WTC11 (cell line): ENCODE measurements around the gene ZFHX3.

Source experiments
- CREB1 ChIP-seq: sonication (generic); formaldehyde crosslinking; IDR thresholded peaks from 2 replicates; pipeline ENCODE4 v1.8.0; 2023; ENCODE audit warnings: mild to moderate bottlenecking, missing genetic modification reagents
- GABPB1 ChIP-seq: sonication (generic); formaldehyde crosslinking; IDR thresholded peaks from 2 replicates; pipeline ENCODE4 v1.8.1; 2023; ENCODE audit warnings: mild to moderate bottlenecking, missing genetic modification reagents
- RELA ChIP-seq: sonication (generic); formaldehyde crosslinking; IDR thresholded peaks from 2 replicates; pipeline ENCODE4 v1.8.1; 2022; ENCODE audit warnings: missing genetic modification reagents, mild to moderate bottlenecking, borderline replicate concordance
- SMAD4 ChIP-seq: sonication (generic); formaldehyde crosslinking; IDR thresholded peaks from 2 replicates; pipeline ENCODE4 v1.8.0; 2022; ENCODE audit warnings: mild to moderate bottlenecking, missing genetic modification reagents
- SP1 ChIP-seq: sonication (generic); formaldehyde crosslinking; conservative IDR thresholded peaks from 2 replicates; pipeline ENCODE4 v1.8.1; 2022; ENCODE audit warnings: missing genetic modification reagents
- TEAD4 ChIP-seq: sonication (generic); formaldehyde crosslinking; IDR thresholded peaks from 2 replicates; pipeline ENCODE4 v1.8.0; 2022; ENCODE audit warnings: mild to moderate bottlenecking, missing genetic modification reagents
- TF ChIP-seq, protein P1 (sequence below): fragments of 250-450 bp; sonication (Bioruptor Pico); IDR thresholded peaks from 2 replicates; pipeline ENCODE4 v2.1.2; 2022; ENCODE audit warnings: mild to moderate bottlenecking, moderate library complexity
- TF ChIP-seq, protein P2 (sequence below): fragments of 200-600 bp; IDR thresholded peaks from 2 replicates; pipeline ENCODE4 v1.8.0; 2022; ENCODE audit warnings: antibody characterized with exemption
- TF ChIP-seq, protein P3 (sequence below): sonication (generic); formaldehyde crosslinking; IDR thresholded peaks from 2 replicates; pipeline ENCODE4 v1.8.1; 2023; ENCODE audit warnings: mild to moderate bottlenecking, missing genetic modification reagents, moderate library complexity
- TF ChIP-seq, protein P4 (sequence below): sonication (generic); formaldehyde crosslinking; IDR thresholded peaks from 2 replicates; pipeline ENCODE4 v1.8.0; 2022; ENCODE audit warnings: mild to moderate bottlenecking, missing genetic modification reagents
- TF ChIP-seq, protein P5 (sequence below): sonication (generic); formaldehyde crosslinking; IDR thresholded peaks from 2 replicates; pipeline ENCODE4 v1.8.1; 2022; ENCODE audit warnings: missing genetic modification reagents, borderline replicate concordance

DNA sequence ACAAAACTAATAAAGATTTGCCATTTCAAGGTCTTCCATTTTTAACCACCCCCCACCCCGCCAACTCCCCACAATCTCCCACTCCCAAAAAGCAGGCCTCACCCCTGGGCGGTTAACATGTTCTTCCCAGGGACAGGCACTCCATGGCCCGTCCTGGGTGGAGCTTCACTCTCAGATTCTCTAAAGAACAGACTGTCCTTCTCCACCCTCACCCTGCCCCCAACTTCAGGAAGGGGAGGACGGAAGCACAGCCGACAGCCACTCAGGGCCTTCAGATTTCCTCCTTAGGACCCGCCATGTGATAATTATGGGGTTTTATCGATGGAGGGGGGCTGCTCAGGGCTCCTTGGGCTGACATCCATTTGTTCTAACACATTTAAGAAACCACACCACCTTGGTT, 61.9 kb downstream of the ZFHX3 start:
- TF ChIP-seq, protein P1, sequence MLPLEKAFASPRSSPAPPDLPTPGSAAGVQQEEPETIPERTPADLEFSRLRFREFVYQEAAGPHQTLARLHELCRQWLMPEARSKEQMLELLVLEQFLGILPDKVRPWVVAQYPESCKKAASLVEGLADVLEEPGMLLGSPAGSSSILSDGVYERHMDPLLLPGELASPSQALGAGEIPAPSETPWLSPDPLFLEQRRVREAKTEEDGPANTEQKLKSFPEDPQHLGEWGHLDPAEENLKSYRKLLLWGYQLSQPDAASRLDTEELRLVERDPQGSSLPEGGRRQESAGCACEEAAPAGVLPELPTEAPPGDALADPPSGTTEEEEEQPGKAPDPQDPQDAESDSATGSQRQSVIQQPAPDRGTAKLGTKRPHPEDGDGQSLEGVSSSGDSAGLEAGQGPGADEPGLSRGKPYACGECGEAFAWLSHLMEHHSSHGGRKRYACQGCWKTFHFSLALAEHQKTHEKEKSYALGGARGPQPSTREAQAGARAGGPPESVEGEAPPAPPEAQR (CRISPR knock-in tag) = no peak
- TF ChIP-seq, protein P2, sequence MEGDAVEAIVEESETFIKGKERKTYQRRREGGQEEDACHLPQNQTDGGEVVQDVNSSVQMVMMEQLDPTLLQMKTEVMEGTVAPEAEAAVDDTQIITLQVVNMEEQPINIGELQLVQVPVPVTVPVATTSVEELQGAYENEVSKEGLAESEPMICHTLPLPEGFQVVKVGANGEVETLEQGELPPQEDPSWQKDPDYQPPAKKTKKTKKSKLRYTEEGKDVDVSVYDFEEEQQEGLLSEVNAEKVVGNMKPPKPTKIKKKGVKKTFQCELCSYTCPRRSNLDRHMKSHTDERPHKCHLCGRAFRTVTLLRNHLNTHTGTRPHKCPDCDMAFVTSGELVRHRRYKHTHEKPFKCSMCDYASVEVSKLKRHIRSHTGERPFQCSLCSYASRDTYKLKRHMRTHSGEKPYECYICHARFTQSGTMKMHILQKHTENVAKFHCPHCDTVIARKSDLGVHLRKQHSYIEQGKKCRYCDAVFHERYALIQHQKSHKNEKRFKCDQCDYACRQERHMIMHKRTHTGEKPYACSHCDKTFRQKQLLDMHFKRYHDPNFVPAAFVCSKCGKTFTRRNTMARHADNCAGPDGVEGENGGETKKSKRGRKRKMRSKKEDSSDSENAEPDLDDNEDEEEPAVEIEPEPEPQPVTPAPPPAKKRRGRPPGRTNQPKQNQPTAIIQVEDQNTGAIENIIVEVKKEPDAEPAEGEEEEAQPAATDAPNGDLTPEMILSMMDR = no peak
- TF ChIP-seq, protein P3, sequence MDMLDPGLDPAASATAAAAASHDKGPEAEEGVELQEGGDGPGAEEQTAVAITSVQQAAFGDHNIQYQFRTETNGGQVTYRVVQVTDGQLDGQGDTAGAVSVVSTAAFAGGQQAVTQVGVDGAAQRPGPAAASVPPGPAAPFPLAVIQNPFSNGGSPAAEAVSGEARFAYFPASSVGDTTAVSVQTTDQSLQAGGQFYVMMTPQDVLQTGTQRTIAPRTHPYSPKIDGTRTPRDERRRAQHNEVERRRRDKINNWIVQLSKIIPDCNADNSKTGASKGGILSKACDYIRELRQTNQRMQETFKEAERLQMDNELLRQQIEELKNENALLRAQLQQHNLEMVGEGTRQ (CRISPR knock-in tag) = no peak
- TF ChIP-seq SMAD4 = no peak
- TF ChIP-seq TEAD4 (CRISPR knock-in tag) = no peak
- no peak for TF ChIP-seq RELA (CRISPR knock-in tag)
- TF ChIP-seq GABPB1 (CRISPR knock-in tag) = no peak
- TF ChIP-seq SP1 (CRISPR knock-in tag) = no peak
- TF ChIP-seq CREB1 (CRISPR knock-in tag) = no peak
- TF ChIP-seq, protein P4, sequence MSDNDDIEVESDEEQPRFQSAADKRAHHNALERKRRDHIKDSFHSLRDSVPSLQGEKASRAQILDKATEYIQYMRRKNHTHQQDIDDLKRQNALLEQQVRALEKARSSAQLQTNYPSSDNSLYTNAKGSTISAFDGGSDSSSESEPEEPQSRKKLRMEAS = no peak
- TF ChIP-seq, protein P5, sequence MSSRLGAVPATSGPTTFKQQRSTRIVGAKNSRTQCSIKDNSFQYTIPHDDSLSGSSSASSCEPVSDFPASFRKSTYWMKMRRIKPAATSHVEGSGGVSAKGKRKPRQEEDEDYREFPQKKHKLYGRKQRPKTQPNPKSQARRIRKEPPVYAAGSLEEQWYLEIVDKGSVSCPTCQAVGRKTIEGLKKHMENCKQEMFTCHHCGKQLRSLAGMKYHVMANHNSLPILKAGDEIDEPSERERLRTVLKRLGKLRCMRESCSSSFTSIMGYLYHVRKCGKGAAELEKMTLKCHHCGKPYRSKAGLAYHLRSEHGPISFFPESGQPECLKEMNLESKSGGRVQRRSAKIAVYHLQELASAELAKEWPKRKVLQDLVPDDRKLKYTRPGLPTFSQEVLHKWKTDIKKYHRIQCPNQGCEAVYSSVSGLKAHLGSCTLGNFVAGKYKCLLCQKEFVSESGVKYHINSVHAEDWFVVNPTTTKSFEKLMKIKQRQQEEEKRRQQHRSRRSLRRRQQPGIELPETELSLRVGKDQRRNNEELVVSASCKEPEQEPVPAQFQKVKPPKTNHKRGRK (CRISPR knock-in tag) = no peak
